Measurements from ENCODE around the gene DIPK1B. TPM values are rescaled to one million over a fixed set of nuclear protein-coding genes. Genes with fewer than 3 reads are reported as not detected.

DIPK1B gene
- total RNA-seq, 1 donor from 2014 or later: 22.4 TPM

GRCh38 chr9:136757751-136758140 is 45.4 kb downstream of the DIPK1B start:
- Histone ChIP-seq H3K9me3 (ENCODE audit: insufficient read depth, low read depth, low read length) (peaks cover 10% of the 10 kb centered on the region), H3K4me3 (ENCODE audit: insufficient read depth, low read depth, low read length) (no peak overlapping the region), H3K4me1 (ENCODE audit: insufficient read depth, low read length) (no peaks in the 10 kb centered on the region), H3K9ac (ENCODE audit: low read length) (no peak overlapping the region), H4K20me1 (ENCODE audit: insufficient read depth, low read length) (no peaks in the 10 kb centered on the region), H3K27ac (ENCODE audit: low read depth, low read length) (no peak overlapping the region), H3K36me3 (ENCODE audit: insufficient read depth, low read length) (no peaks in the 10 kb centered on the region), H3K27me3 (ENCODE audit: insufficient read depth, low read length) (peaks cover 3% of the 10 kb centered on the region), H3K4me2 (ENCODE audit: low read length) (no peak overlapping the region), H3K79me2 (ENCODE audit: insufficient read depth, low read length) (no peaks in the 10 kb centered on the region), H2AFZ (ENCODE audit: low read depth, low read length) (no peak overlapping the region)
- Mint-ChIP-seq H3K27me3 (ENCODE audit: low read depth, unreplicated experiment) (peaks cover 3% of the 10 kb centered on the region), H3K9me3 (ENCODE audit: unreplicated experiment) (peaks cover 7% of the 10 kb centered on the region), H3K4me1 (ENCODE audit: low read depth, unreplicated experiment) (no peaks in the 10 kb centered on the region), H3K36me3 (ENCODE audit: low read depth, unreplicated experiment) (peaks cover 3% of the 10 kb centered on the region), H3K27ac (ENCODE audit: unreplicated experiment) (no peak overlapping the region), H3K4me3 (ENCODE audit: unreplicated experiment) (no peak overlapping the region)
- DNase-seq (ENCODE audit: low read depth) (no peak), FAIRE-seq (no peak)
- TF ChIP-seq EZH2 (IDR thresholded peaks at IDR 0.05; ENCODE audit: insufficient read depth, low read length): no peak
- no peak for TF ChIP-seq CTCF (IDR thresholded peaks at IDR 0.05; ENCODE audit: insufficient read depth, low read depth, low read length)

GRCh38 chr9:136759001-136759400 is 46.6 kb downstream of the DIPK1B start:
- no peak overlapping the region for H2AFZ ChIP-seq (ENCODE audit: low read depth, low read length)
- H3K36me3 ChIP-seq (ENCODE audit: insufficient read depth, low read length): no peaks in the 10 kb centered on the region
- Mint-ChIP-seq H3K4me3 (ENCODE audit: unreplicated experiment) (no peak overlapping the region), H3K36me3 (ENCODE audit: low read depth, unreplicated experiment) (peaks cover 3% of the 10 kb centered on the region), H3K4me1 (ENCODE audit: low read depth, unreplicated experiment) (no peaks in the 10 kb centered on the region), H3K27me3 (ENCODE audit: low read depth, unreplicated experiment) (peaks cover 3% of the 10 kb centered on the region), H3K27ac (ENCODE audit: unreplicated experiment) (no peak overlapping the region), H3K9me3 (ENCODE audit: unreplicated experiment) (peaks cover 7% of the 10 kb centered on the region)
- H4K20me1 ChIP-seq (ENCODE audit: insufficient read depth, low read length): no peaks in the 10 kb centered on the region
- no peak overlapping the region for H3K4me2 ChIP-seq (ENCODE audit: low read length)
- no peak overlapping the region for H3K4me3 ChIP-seq (ENCODE audit: insufficient read depth, low read depth, low read length)
- no peaks in the 10 kb centered on the region for H3K4me1 ChIP-seq (ENCODE audit: insufficient read depth, low read length)
- peaks cover 10% of the 10 kb centered on the region for H3K9me3 ChIP-seq (ENCODE audit: insufficient read depth, low read depth, low read length)
- no peak overlapping the region for H3K9ac ChIP-seq (ENCODE audit: low read length)
- no peak overlapping the region for H3K27ac ChIP-seq (ENCODE audit: low read depth, low read length)
- no peak for DNase-seq (ENCODE audit: low read depth)
- FAIRE-seq: no peak
- no peaks in the 10 kb centered on the region for H3K79me2 ChIP-seq (ENCODE audit: insufficient read depth, low read length)
- no peaks in the 10 kb centered on the region for H3K27me3 ChIP-seq (ENCODE audit: insufficient read depth, low read length)
- no peak for TF ChIP-seq EZH2 (IDR thresholded peaks at IDR 0.05; ENCODE audit: insufficient read depth, low read length)

GRCh38 chr9:136759436-136760325 is 47.3 kb downstream of the DIPK1B start:
- Histone ChIP-seq H3K79me2 (ENCODE audit: insufficient read depth, low read length) (no peaks in the 10 kb centered on the region), H3K4me3 (ENCODE audit: insufficient read depth, low read depth, low read length) (no peak overlapping the region), H3K4me1 (ENCODE audit: insufficient read depth, low read length) (no peaks in the 10 kb centered on the region), H2AFZ (ENCODE audit: low read depth, low read length) (no peak overlapping the region), H4K20me1 (ENCODE audit: insufficient read depth, low read length) (no peaks in the 10 kb centered on the region), H3K9ac (ENCODE audit: low read length) (no peak overlapping the region), H3K4me2 (ENCODE audit: low read length) (no peak overlapping the region), H3K27me3 (ENCODE audit: insufficient read depth, low read length) (no peaks in the 10 kb centered on the region), H3K36me3 (ENCODE audit: insufficient read depth, low read length) (no peaks in the 10 kb centered on the region), H3K9me3 (ENCODE audit: insufficient read depth, low read depth, low read length) (peaks cover 10% of the 10 kb centered on the region), H3K27ac (ENCODE audit: low read depth, low read length) (no peak overlapping the region)
- FAIRE-seq (no peak), DNase-seq (ENCODE audit: low read depth) (no peak)
- no peak overlapping the region for H3K27ac Mint-ChIP-seq (ENCODE audit: unreplicated experiment)
- H3K36me3 Mint-ChIP-seq (ENCODE audit: low read depth, unreplicated experiment): peaks cover 3% of the 10 kb centered on the region
- peaks cover 7% of the 10 kb centered on the region for H3K9me3 Mint-ChIP-seq (ENCODE audit: unreplicated experiment)
- TF ChIP-seq CTCF (IDR thresholded peaks at IDR 0.05; ENCODE audit: insufficient read depth, low read depth, low read length): no peak
- no peak for TF ChIP-seq EZH2 (IDR thresholded peaks at IDR 0.05; ENCODE audit: insufficient read depth, low read length)
- no peaks in the 10 kb centered on the region for H3K4me1 Mint-ChIP-seq (ENCODE audit: low read depth, unreplicated experiment)
- no peak overlapping the region for H3K4me3 Mint-ChIP-seq (ENCODE audit: unreplicated experiment)
- H3K27me3 Mint-ChIP-seq (ENCODE audit: low read depth, unreplicated experiment): peaks cover 3% of the 10 kb centered on the region

All from astrocyte (in vitro differentiated cells and primary cell).